HG03175 (cell line): ENCODE measurements around the gene MAB21L3.
A peak's percentile ranks its signal among the peaks of the same experiment; 100 is the strongest.

Experiments used
- ATAC-seq: cut with Tn5 transposase; IDR thresholded peaks from one replicate; pipeline ENCODE4 v1.9.1; 2021; ENCODE audit warnings: mild to moderate bottlenecking, moderate library complexity; ENCODE audit not compliant: unreplicated experiment

The MAB21L3 gene

GRCh38 chr1:116110567-116111523 lies at the start of gene MAB21L3:
MAB21L3 (plus strand) TSS chr1:116111399; CDS start chr1:116112616, 1,217 bp downstream.
- peak; percentile 58 for ATAC-seq

GRCh38 chr1:116062201-116062600 lies 49.0 kb upstream of the MAB21L3 start:
- ATAC-seq: no peak

- ATAC-seq: no peak
Observed at GRCh38 chr1:116064616-116065015, 46.6 kb upstream of the MAB21L3 start.

GRCh38 chr1:116066868-116067565 lies 44.2 kb upstream of the MAB21L3 start:
- ATAC-seq: no peak

GRCh38 chr1:116067566-116067890 lies 43.7 kb upstream of the MAB21L3 start:
- ATAC-seq: no peak

GRCh38 chr1:116075575-116075974 lies 35.6 kb upstream of the MAB21L3 start:
- ATAC-seq: no peak

- ATAC-seq: no peak
Observed at GRCh38 chr1:116075990-116076389, 35.2 kb upstream of the MAB21L3 start.

GRCh38 chr1:116076831-116077230 lies 34.4 kb upstream of the MAB21L3 start:
- ATAC-seq: no peak

GRCh38 chr1:116078699-116079223 lies 32.4 kb upstream of the MAB21L3 start:
- no peak for ATAC-seq

GRCh38 chr1:116087628-116088027 lies 23.6 kb upstream of the MAB21L3 start:
- no peak for ATAC-seq

- no peak for ATAC-seq
Observed at GRCh38 chr1:116089870-116090269, 21.3 kb upstream of the MAB21L3 start.

GRCh38 chr1:116091083-116091482 lies 20.1 kb upstream of the MAB21L3 start:
- no peak for ATAC-seq

GRCh38 chr1:116092752-116093489 lies 18.3 kb upstream of the MAB21L3 start:
- ATAC-seq: no peak

- no peak for ATAC-seq
Observed at GRCh38 chr1:116095027-116095426, 16.2 kb upstream of the MAB21L3 start.

- no peak for ATAC-seq
Observed at GRCh38 chr1:116096013-116096618, 15.1 kb upstream of the MAB21L3 start.

- ATAC-seq: no peak
Observed at GRCh38 chr1:116097626-116098025, 13.6 kb upstream of the MAB21L3 start.

- no peak for ATAC-seq
Observed at GRCh38 chr1:116099379-116099778, 11.8 kb upstream of the MAB21L3 start.

GRCh38 chr1:116099919-116100318 lies 11.3 kb upstream of the MAB21L3 start:
- no peak for ATAC-seq

GRCh38 chr1:116104667-116105066 lies 6.5 kb upstream of the MAB21L3 start:
- ATAC-seq: no peak

- no peak for ATAC-seq
Observed at GRCh38 chr1:116105996-116106395, 5.2 kb upstream of the MAB21L3 start.

GRCh38 chr1:116106646-116107045 lies 4.6 kb upstream of the MAB21L3 start:
- ATAC-seq: no peak
